GM19238 (cell line): ENCODE measurements around the gene RIMOC1.
"Not testable (repeated sequence)": the region's sequence is repeated elsewhere in the genome, so short reads cannot be mapped to it uniquely, and the experiment has no call there.

Experiments used
- DNase-seq: peaks from one replicate; pipeline ENCODE4 v3.0.0; 2011; ENCODE audit warnings: low spot score; ENCODE audit not compliant: insufficient read length

The RIMOC1 gene

GRCh38 chr5:41891066-41891707, 13.0 kb upstream of the RIMOC1 start:
- DNase-seq = no peak

- DNase-seq = no peak
These were observed 12.1 kb upstream of the RIMOC1 start for GRCh38 chr5:41892031-41892430.

- no peak for DNase-seq
These were observed 10.9 kb upstream of the RIMOC1 start for GRCh38 chr5:41893074-41893851.

DNA sequence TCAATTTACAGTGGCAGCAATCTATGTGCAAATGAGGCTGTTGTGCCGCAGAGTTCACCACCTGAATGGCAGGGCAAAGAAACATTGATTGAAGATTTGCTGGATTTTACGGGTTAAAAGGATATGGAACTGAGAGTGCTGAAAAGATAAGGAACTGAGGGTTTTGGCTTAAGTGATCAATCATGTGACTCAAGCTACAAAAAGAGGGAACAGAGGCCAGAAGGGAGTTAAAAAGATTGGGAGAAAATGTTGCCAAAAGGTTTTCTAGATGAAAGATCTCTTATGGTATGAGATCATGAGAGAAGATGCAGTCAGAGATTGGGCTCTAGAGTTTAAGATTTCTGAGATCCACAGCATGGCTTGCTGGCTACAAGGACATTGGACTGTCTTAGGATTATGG, 7.9 kb upstream of the RIMOC1 start:
- DNase-seq = no peak

DNA sequence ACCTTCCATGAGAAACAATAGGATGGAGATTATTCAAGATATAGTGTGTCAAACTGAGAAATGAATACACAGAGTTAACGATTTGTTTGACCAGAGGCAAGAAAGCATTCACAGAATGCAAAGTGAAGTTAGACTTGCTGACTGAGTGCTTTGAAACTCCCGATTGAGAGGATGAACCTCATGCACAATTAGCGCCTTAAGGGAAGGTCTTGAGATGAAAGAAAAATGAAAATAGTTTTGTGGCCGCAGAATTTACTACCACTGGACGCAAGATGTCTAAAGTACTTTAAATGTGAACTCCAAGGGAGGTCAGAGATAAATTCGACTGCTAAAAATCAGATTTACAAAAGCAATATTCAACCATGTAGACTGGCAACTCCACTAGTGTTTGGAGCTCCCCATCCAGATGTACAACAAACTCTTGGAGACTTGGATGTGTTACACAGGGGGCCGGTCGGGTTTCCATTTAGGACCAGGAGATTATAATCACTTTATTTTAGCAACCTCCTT, 707 bp upstream of the RIMOC1 start:
- no peak for DNase-seq

DNA sequence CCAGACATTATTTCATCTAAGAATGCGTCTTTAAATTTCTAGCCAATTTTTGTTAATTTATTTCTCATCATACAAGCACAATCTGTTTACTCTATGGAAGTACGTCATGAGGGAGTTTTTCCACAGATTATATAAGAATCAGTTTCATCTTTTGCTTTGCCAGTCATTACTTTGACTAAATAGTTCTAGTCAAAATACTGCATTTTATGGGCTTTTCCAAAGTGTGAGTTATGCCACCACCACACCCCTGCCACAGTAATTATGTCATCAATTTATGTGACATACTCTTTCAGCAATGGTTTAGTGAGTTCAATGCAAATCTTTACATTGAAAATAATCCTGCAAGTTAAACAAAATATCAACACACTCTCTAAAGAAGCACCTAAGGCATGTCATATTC, 2.0 kb downstream of the RIMOC1 start:
- DNase-seq = no peak

DNA sequence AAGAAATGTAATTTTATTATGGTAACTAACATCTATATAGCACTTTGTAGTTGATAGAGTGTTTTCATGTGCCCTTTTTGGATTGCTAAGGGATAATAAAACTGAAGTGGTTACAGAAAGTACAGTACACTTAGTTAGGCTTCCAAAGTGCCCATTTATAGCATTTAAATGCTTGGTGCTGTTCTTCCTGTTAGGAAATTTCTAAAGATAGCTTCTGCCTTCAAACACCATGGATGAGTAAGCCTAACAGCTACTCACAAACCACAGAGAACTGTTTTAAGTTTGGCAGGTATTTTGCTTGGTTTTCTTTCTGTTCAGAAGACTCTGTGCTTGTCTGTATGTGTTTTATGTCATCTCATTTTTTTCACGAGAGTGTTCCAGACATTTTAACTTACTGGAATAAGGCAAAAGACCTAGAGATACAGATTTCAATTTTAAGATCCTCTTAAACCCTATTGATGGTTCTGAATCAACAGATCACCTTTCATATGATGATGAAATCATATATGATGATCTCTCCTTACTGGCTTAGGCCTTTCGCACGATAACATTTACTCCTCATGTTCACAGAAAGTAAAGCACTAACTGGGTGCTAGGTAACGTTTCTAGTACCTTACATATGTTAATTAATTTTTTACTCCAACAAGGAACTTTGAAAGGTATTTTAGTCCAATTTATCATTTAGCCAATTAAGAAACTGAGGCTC, 4.4 kb downstream of the RIMOC1 start:
- DNase-seq = no peak

DNA sequence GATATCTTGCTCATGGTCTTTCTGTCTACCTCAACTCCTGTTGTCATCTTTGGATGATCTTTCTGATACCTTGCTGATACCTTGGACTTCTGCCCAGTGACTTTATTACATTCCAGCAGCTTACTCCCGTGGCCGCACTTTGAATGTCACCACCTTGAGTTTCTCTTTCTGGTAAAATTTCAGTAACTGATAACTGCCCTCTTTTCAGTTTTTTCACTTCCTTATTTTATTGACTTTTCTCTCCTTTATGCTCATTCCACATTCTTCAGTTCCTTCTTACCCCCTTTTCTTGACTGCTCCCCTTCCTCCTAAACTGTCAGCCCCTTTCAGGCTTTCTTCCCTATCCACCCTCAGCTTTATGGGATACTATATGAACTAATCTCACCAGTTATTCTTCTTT, 14.0 kb downstream of the RIMOC1 start:
- DNase-seq = no peak

GRCh38 chr5:41921166-41921565, 17.0 kb downstream of the RIMOC1 start:
- DNase-seq = no peak

DNA sequence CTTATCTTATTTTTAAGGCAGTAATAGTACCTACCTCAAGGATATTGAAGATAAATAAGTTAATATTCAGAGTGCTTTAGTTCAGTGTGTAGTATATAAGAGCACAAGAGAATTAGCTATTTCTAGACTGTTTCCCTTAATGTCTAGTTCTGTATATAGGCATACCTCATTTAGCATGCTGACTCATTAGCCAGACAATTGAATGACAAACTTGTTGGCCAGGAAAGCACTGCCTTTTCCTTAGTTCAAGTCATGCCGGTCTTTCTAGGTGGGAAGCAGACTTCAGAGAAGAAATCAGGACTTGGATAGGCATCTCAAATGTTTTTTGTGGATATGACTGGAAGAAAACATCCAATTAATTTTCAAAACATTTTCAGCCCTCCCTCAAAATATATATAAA, 17.7 kb downstream of the RIMOC1 start:
- no peak for DNase-seq

DNA sequence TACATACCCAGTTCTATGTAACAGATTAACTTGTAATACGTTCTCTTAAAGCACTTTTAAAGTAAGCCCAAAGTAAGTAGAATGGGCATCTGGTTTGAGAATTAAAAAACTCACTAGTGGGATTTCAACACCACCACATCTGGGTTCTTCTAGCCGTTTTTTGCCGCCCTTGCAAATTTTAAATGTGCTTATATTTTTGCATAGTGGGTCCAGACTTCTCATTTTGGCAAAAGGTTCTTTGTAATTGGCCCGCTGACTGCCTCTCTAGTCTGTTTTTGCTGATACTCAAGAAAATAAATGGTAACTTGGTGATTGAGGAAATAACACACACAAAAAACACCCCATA, 20.4 kb downstream of the RIMOC1 start:
- no peak for DNase-seq

GRCh38 chr5:41924872-41925554, 20.9 kb downstream of the RIMOC1 start, which contains the start of gene FBXO4:
FBXO4 (plus strand) TSS chr5:41925281; CDS start chr5:41925310, 29 bp downstream.
- peak; percentile 61 for DNase-seq

GRCh38 chr5:41925555-41925951, 21.4 kb downstream of the RIMOC1 start:
- DNase-seq = peak; percentile 11

- no peak for DNase-seq
These were observed 23.5 kb downstream of the RIMOC1 start for GRCh38 chr5:41927604-41928003.

DNA sequence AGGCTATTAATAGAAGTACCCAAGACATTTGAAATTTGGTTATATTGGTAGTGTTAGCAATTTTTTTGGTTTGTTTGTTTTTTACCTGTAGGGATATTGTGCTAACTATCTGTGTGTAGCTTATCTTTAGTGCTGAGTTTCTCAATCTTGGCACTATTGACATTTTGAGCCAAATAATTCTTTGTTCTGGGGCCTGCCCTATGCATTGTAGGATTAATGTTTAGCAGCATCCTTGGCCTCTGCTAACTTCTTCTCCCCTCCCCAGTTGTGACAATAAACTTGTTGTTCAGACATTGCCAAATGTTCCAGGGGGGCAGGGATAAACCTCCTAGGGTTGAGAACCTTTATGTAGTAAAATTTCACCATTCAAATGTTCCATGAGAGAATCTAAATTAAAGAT, 24.9 kb downstream of the RIMOC1 start:
- no peak for DNase-seq

GRCh38 chr5:41932770-41933169, 28.6 kb downstream of the RIMOC1 start:
- DNase-seq = no peak

DNA sequence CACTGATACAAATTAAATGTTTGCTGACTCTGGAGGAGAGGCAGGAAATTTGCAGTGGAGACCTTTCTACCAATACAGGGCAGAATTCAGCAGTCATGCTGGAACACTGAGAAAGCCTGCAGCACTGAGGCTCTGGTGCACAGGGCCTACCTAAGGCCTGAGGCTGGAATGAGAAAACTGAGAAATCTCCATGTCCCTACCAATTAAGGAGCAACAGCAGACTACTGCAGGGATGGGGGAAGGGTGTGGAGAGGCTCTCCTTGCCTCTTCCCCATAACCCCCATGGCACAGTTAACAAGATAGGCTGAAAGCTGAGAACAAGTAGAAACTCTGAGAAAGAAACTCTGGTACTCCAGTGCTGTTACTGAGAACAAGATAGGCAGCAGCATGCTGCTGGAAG, 31.4 kb downstream of the RIMOC1 start:
- no peak for DNase-seq

DNA sequence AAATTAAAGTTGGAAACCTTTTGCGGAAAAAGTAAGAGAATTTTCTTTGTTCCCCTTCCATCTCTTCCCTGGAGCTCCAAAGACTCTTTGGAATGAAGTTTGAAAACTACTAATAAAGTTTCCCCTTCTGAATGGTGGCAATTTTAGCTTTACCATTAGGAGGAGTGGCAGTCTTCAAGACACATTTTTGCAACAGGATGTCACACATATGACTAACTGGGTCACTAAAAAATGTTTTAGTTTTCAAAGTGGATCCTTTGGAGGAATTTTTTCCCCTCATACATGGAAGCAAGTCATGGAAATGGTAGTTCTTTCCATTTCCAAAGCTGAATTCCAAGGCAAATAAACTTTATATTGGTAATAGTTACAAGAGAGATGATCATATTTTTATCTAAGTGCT, 36.5 kb downstream of the RIMOC1 start:
- no peak for DNase-seq

DNA sequence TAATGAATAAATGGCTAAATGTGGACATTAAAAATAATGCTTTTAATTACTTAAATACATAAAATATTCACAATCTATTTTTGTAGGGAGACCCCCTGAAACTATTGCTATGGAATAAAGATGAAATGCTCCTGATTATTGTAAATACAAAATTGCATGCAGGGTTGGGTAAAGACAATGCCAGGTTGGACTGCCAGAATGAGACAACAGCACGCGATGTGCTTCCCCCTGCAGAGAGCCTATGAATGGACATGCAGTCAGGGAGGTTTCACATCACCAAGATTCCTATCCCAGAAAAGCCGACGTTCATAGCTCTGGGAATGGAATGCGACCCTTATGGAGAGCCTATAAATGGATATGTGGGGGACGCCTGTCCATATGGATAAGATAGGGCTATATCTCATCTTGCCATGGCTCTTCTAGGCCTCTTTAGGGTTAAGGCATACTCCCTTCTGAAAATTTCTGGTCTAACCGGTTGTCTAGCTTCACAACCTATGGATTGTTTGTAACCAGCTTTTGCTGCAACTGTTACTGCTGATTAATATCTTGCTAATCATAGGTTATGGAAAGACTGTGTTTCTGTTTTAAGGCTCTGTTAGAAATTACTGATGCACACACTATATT, 41.3 kb downstream of the RIMOC1 start:
- DNase-seq = not testable (repeated sequence)

DNA sequence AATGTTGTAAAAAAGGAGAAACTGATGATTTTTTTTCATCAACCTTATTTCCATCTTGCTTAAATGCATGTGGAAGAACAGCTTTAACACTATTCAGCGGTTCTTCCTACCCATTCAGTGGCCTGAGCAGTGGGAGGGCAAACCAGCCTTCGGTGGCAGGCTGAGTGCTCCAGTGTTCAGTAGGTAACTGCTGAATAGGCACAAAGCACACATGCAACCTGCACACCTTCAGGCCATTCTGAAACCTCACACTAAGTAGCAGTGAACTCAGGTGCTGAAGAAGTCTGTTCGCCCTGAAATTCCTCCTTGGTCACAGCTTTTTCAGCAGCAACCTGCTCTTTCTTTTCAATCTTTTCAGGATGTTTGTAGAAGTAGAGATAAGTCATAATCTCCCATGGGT, 47.1 kb downstream of the RIMOC1 start:
- no peak for DNase-seq
